Measurements from ENCODE around the gene DTNBP1. TPM values are rescaled to one million over a fixed set of nuclear protein-coding genes. Genes with fewer than 3 reads are reported as not detected.

Gene DTNBP1
- total and polyA plus RNA-seq, 12 donors, result 4.2 to 17.1 (median 9.0) TPM

DNA sequence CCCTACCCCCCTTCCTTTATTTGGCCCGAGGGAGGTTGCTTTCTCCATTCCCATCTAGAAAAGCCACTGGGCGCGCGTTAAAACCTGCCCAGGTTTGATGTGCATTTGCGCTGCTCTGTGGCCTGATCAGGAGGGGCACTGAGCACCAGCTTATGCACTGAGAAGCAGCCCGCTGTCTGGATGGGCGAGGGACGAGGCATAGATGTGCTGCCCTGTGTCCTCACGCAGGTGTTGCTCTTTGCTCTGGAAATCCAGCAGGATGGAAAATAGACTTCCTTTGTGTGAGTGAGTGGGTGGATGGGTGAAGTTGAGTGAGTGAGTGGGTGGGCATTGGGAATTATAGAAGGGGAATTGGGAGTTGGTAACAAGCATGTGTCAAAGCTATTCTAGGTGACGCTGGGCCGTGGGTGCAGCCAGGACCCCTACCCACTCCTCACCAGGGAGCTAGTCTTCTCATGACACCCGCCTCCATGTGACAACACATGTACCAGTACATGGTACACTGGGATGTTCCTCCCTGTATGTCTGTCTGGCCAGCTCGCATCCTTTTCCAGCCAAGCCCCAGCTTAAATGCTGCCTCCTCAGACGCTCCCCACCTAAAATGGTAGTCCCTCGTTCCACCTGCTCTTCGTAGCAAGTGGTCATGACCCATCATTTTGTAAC, 162.6 kb downstream of the DTNBP1 start:
- H3K36me3 ChIP-seq (replicated peaks in 1 of 2), result peaks cover 0 to 28% of the 10 kb centered on the region in 2 donors
- WGBS, 4 donors, result 91 to 95% (median 94%) methylated on average over 16 of the region's 16 CpGs

DNA sequence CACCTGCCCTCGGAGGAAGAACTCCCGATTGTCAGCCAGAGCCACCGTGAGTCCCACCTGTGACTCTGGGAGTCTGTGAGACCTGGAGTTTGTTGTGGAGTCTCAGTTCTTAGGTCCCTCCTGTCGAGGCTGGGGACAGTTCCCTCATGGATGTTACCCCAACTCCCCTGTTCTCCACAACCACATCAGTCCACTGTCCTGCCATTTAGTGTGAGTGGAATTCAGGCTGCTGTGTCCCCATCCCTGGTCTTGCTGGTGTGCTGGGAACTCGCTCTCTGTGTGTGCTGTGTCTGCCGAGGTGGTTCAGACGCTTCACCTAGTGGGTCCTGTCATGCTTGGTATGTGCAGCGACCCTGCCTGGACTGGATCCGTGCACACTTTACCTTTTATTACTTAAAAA, 163.2 kb downstream of the DTNBP1 start:
- Histone ChIP-seq H3K36me3 (replicated peaks in 1 of 2) (peaks cover 0 to 28% of the 10 kb centered on the region in 2 donors), H3K4me3 (no peak overlapping the region), H3K27ac (no peak overlapping the region), H3K9me3 (replicated peaks in 1 of 3) (no peaks in the 10 kb centered on the region), H3K27me3 (no peaks in the 10 kb centered on the region), H3K4me1 (replicated peaks in 1 of 2) (peaks cover 4 to 11% of the 10 kb centered on the region in 2 donors)
- TF ChIP-seq, protein P1, sequence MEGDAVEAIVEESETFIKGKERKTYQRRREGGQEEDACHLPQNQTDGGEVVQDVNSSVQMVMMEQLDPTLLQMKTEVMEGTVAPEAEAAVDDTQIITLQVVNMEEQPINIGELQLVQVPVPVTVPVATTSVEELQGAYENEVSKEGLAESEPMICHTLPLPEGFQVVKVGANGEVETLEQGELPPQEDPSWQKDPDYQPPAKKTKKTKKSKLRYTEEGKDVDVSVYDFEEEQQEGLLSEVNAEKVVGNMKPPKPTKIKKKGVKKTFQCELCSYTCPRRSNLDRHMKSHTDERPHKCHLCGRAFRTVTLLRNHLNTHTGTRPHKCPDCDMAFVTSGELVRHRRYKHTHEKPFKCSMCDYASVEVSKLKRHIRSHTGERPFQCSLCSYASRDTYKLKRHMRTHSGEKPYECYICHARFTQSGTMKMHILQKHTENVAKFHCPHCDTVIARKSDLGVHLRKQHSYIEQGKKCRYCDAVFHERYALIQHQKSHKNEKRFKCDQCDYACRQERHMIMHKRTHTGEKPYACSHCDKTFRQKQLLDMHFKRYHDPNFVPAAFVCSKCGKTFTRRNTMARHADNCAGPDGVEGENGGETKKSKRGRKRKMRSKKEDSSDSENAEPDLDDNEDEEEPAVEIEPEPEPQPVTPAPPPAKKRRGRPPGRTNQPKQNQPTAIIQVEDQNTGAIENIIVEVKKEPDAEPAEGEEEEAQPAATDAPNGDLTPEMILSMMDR (IDR thresholded peaks at IDR 0.05), result no peak
- no peak for TF ChIP-seq POLR2A (IDR thresholded peaks at IDR 0.05)
- WGBS, 4 donors, result 93 to 99% (median 95%) methylated on average over 5 to 9 of the region's 9 CpGs
- DNase-seq, result no peak
- intact Hi-C loops (cut with DNase I), result loop anchor here in 1 of 2 donors (10.0 kb wide), 1 partner anchor 1285 kb away; no protein-coding TSS in a partner anchor

More for the DNA sequence above, 162.6 kb downstream of the DTNBP1 start:
- TF ChIP-seq POLR2A (IDR thresholded peaks at IDR 0.05), result no peak
- TF ChIP-seq, protein P1 (IDR thresholded peaks at IDR 0.05), result no peak
- no peaks in the 10 kb centered on the region for H3K27me3 ChIP-seq
- no peaks in the 10 kb centered on the region for H3K9me3 ChIP-seq (replicated peaks in 1 of 3)
- H3K4me3 ChIP-seq, result no peak overlapping the region
- DNase-seq, result no peak
- H3K4me1 ChIP-seq (replicated peaks in 1 of 2), result peaks cover 7 to 17% of the 10 kb centered on the region in 2 donors
- intact Hi-C loops (cut with DNase I), result no loop called here
- H3K27ac ChIP-seq, result no peak overlapping the region

DNA sequence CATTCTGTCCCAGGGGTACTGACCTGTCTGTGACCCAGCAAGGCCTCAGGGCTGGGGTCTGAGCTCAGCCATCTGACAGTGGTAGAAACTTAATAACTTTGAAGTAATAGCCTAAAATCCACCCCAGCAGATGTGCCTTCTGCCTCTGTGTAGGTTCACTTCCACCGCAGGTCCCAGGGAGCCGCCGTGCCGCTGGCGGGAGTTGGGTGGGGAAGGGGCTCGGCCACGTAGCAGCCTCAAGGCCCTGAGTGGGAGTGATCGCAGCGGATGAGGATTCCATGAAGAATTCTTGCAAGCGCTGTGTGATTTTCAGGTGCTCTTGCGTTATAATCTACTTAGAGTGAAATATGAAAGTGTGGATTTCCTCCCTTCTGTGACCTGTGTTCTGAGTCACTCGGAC, 163.7 kb downstream of the DTNBP1 start:
- WGBS, 4 donors, result 92 to 98% (median 96%) methylated on average over 12 of the region's 12 CpGs
- intact Hi-C loops (cut with DNase I), result loop anchor here in 1 of 2 donors (10.0 kb wide), 1 partner anchor 1284 kb away; no protein-coding TSS in a partner anchor
- H3K4me1 ChIP-seq (replicated peaks in 1 of 2), result peaks cover 0 to 6% of the 10 kb centered on the region in 2 donors
- DNase-seq, result peak in 2 of 7 donors; percentile 7 to 25
- H3K27me3 ChIP-seq, result no peaks in the 10 kb centered on the region
- H3K4me3 ChIP-seq, result no peak overlapping the region
- H3K36me3 ChIP-seq (replicated peaks in 1 of 2), result peaks cover 0 to 28% of the 10 kb centered on the region in 2 donors
- TF ChIP-seq, protein P1 (IDR thresholded peaks at IDR 0.05), result no peak
- no peak for TF ChIP-seq POLR2A (IDR thresholded peaks at IDR 0.05)
- no peak overlapping the region for H3K27ac ChIP-seq
- no peaks in the 10 kb centered on the region for H3K9me3 ChIP-seq (replicated peaks in 1 of 3)

DNA sequence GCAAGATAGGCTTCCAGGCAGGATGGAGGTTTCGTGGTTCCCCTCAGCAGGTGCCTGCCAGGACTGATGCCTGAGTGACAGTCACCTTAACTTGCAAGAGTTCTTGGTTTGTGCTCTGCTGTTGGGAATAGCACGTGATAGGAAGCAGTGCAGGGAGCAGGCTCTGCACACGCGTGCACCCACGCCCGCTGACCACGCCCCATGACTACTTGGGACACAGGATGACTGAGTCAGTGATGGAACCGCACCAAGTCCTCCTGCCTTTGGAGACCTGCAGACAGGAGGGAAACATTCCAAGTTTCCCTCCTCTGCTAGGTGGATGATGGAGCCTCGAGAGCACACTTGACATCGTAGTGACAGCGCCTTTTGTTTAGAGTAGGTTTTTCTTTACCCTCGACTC, 164.2 kb downstream of the DTNBP1 start:
- H3K4me1 ChIP-seq (replicated peaks in 1 of 2), result peaks cover 0 to 4% of the 10 kb centered on the region in 2 donors
- H3K36me3 ChIP-seq (replicated peaks in 1 of 2), result peaks cover 0 to 28% of the 10 kb centered on the region in 2 donors
- no peaks in the 10 kb centered on the region for H3K9me3 ChIP-seq (replicated peaks in 1 of 3)
- WGBS, 4 donors, result 91 to 94% (median 92%) methylated on average over 11 to 12 of the region's 12 CpGs
- no peaks in the 10 kb centered on the region for H3K27me3 ChIP-seq
- H3K4me3 ChIP-seq, result no peak overlapping the region
- intact Hi-C loops (cut with DNase I), result loop anchor here in 1 of 2 donors (10.0 kb wide), 1 partner anchor 1284 kb away; no protein-coding TSS in a partner anchor
- TF ChIP-seq POLR2A (IDR thresholded peaks at IDR 0.05), result no peak
- TF ChIP-seq, protein P1 (IDR thresholded peaks at IDR 0.05), result no peak
- H3K27ac ChIP-seq, result no peak overlapping the region
- peak in 2 of 7 donors; percentile 13 to 29 for DNase-seq

Data from adrenal gland (tissue), 12 donors.